GM12878 (cell line): ENCODE results near the gene MTHFD1L. TPM values are rescaled to one million over a fixed set of nuclear protein-coding genes. Genes with fewer than 3 reads are reported as not detected.

Source experiments
- ATAC-seq: fragments of 200-7000 bp; cut with Tn5 transposase; 3 replicates; pipeline ENCODE4 v1.9.1; 2020; ENCODE audit warnings: mild to moderate bottlenecking, moderate library complexity
- BruUV-seq: library from RNA; stranded (reverse); fragments of 400-500 nt; replicated peaks from 2 replicates; lab custom pipeline; 2021; lab: Mats Ljungman, UMichigan
- CTCF ChIA-PET: fragments of 300-600 bp; sonication (Branson Sonifier 250); formaldehyde crosslinking; extraction: SDS; loops from one replicate; lab custom pipeline; 2021; ENCODE audit warnings: inconsistent platforms; lab: Yijun Ruan, JAX
- POLR2A ChIA-PET: fragments of 350-600 bp; formaldehyde crosslinking; extraction: SDS; loops from one replicate; lab custom pipeline; 2021; ENCODE audit warnings: inconsistent platforms; lab: Charles Lee
- RAD21 ChIA-PET: fragments of 300-600 bp; sonication (Branson Sonifier 250); formaldehyde crosslinking; loops from one replicate; lab custom pipeline; 2023; ENCODE audit warnings: antibody characterized with exemption; ENCODE audit not compliant: unreplicated experiment; lab: Charles Lee
- SMC1A ChIA-PET: fragments of 300-600 bp; sonication (Branson Sonifier 250); formaldehyde crosslinking; loops from one replicate; lab custom pipeline; 2023; ENCODE audit not compliant: unreplicated experiment, uncharacterized antibody; lab: Charles Lee
- DNase-seq: peaks from one replicate; pipeline ENCODE4 v3.0.0-alpha.2; 2011; ENCODE audit warnings: low read depth, low spot score
- FAIRE-seq: peaks from 3 replicates; lab custom pipeline; 2011; peaks lifted over from hg19 to GRCh38; lab: Jason Lieb, UNC
- H2AFZ ChIP-seq: 2 replicates; pipeline ENCODE4 v1.6.0; 2011; ENCODE audit warnings: low read depth, low read length, control low read depth; ENCODE audit not compliant: control insufficient read depth
- H3K27ac ChIP-seq: 2 replicates; pipeline ENCODE4 v1.5.1; 2011; ENCODE audit warnings: control low read depth; ENCODE audit not compliant: control insufficient read depth, insufficient read depth
- H3K27me3 ChIP-seq, 2 experiments: replicated peaks in 1 of 2; 2 replicates each; pipeline versions ENCODE4 v1.6.0 to v1.6.1; 2011; ENCODE audit warnings: low read length in 1 of 2; ENCODE audit not compliant: control insufficient read depth in 2 of 2, insufficient read depth in 2 of 2
- H3K36me3 ChIP-seq, 2 experiments: 2 replicates each; pipeline ENCODE4 v1.5.1; 2011; ENCODE audit warnings: low read length in 1 of 2; ENCODE audit not compliant: control insufficient read depth in 2 of 2, insufficient read depth in 2 of 2
- H3K4me1 ChIP-seq: 2 replicates; pipeline ENCODE4 v1.6.1; 2011; ENCODE audit warnings: mild to moderate bottlenecking, low read length, moderate library complexity, mixed read lengths; ENCODE audit not compliant: control insufficient read depth, insufficient read depth
- H3K4me2 ChIP-seq: 2 replicates; pipeline ENCODE4 v1.6.0; 2011; ENCODE audit warnings: control low read depth; ENCODE audit not compliant: control insufficient read depth, insufficient read depth
- H3K4me3 ChIP-seq: fragments of 200-600 bp; sonication (generic); 2 replicates; pipeline ENCODE4 v1.5.1; 2016
- H3K79me2 ChIP-seq: 2 replicates; pipeline ENCODE4 v1.6.0; 2011; ENCODE audit warnings: low read length; ENCODE audit not compliant: control insufficient read depth, insufficient read depth
- H3K9ac ChIP-seq: 2 replicates; pipeline ENCODE4 v1.8.0; 2011; ENCODE audit warnings: low read length, control low read depth, mixed read lengths; ENCODE audit not compliant: control insufficient read depth, insufficient read depth
- H3K9me3 ChIP-seq: replicated peaks from 3 replicates; pipeline ENCODE4 v1.5.1; 2011; ENCODE audit warnings: mild to moderate bottlenecking, low read length; ENCODE audit not compliant: control insufficient read depth, insufficient read depth
- H4K20me1 ChIP-seq: 2 replicates; pipeline ENCODE4 v1.6.0; 2011; ENCODE audit not compliant: control insufficient read depth, insufficient read depth
- BACH1 ChIP-seq: fragments of 450-650 bp; IDR thresholded peaks from 2 replicates; pipeline ENCODE4 v1.6.1; 2017; ENCODE audit warnings: mild to moderate bottlenecking, borderline replicate concordance
- BCLAF1 ChIP-seq: fragments of 450-650 bp; IDR thresholded peaks from 2 replicates; pipeline ENCODE4 v1.6.1; 2017; ENCODE audit warnings: antibody characterized with exemption, mild to moderate bottlenecking, moderate library complexity
- CHD2 ChIP-seq: IDR thresholded peaks from 2 replicates; pipeline ENCODE4 v1.6.1; 2011; ENCODE audit warnings: low read depth, low read length, improper control_type of control experiment, borderline replicate concordance
- EZH2 ChIP-seq: IDR thresholded peaks from 2 replicates; pipeline ENCODE4 v1.6.1; 2012; ENCODE audit warnings: low read depth, mild to moderate bottlenecking, control low read depth, inconsistent platforms, low read length, borderline replicate concordance; ENCODE audit not compliant: control insufficient read depth
- FOXK2 ChIP-seq: fragments of 450-650 bp; IDR thresholded peaks from 2 replicates; pipeline ENCODE4 v1.6.1; 2017; ENCODE audit warnings: mild to moderate bottlenecking, moderate library complexity
- IRF3 ChIP-seq: fragments of 450-650 bp; IDR thresholded peaks from 2 replicates; pipeline ENCODE4 v1.6.1; 2014; ENCODE audit warnings: mild to moderate bottlenecking
- JUND ChIP-seq: IDR thresholded peaks from 2 replicates; pipeline ENCODE4 v1.6.1; 2012; ENCODE audit warnings: low read depth, mild to moderate bottlenecking, low read length, improper control_type of control experiment, moderate library complexity
- MYC ChIP-seq: IDR thresholded peaks from 2 replicates; pipeline ENCODE4 v1.6.1; 2011; ENCODE audit warnings: mild to moderate bottlenecking, low read length, moderate library complexity, inconsistent platforms; ENCODE audit not compliant: insufficient read depth, insufficient replicate concordance, insufficient read length, severe bottlenecking
- NFYB ChIP-seq: IDR thresholded peaks from 2 replicates; pipeline ENCODE4 v1.6.1; 2011; ENCODE audit warnings: low read depth, mild to moderate bottlenecking, low read length, improper control_type of control experiment, moderate library complexity; ENCODE audit not compliant: insufficient read depth
- PAX8 ChIP-seq: fragments of 450-650 bp; IDR thresholded peaks from 2 replicates; pipeline ENCODE4 v1.6.1; 2017; ENCODE audit warnings: mild to moderate bottlenecking, moderate library complexity
- PBX3 ChIP-seq: IDR thresholded peaks from 2 replicates; pipeline ENCODE4 v1.6.1; 2011; ENCODE audit warnings: mild to moderate bottlenecking, low read depth, low read length, moderate library complexity; ENCODE audit not compliant: insufficient replicate concordance
- RAD51 ChIP-seq: fragments of 450-650 bp; IDR thresholded peaks from 2 replicates; pipeline ENCODE4 v1.6.1; 2016; ENCODE audit warnings: moderate library complexity, mild to moderate bottlenecking, inconsistent platforms
- TCF3 ChIP-seq: IDR thresholded peaks from 2 replicates; pipeline ENCODE4 v1.6.1; 2012; ENCODE audit warnings: low read depth, mild to moderate bottlenecking, low read length, borderline replicate concordance; ENCODE audit not compliant: insufficient read depth
- USF2 ChIP-seq: IDR thresholded peaks from 2 replicates; pipeline ENCODE4 v1.6.1; 2011; ENCODE audit warnings: low read depth, low read length, improper control_type of control experiment, borderline replicate concordance
- WGBS: methylation state at CpG from one replicate; pipeline ENCODE4 v1.1.6; 2016; ENCODE audit warnings: low lambda C conversion rate; ENCODE audit not compliant: insufficient replicate concordance, insufficient coverage; ENCODE audit errors: missing lambda C conversion rate; 5-methylcytosine and 5-hydroxymethylcytosine counted together
- in situ Hi-C: fragments of 300-500 bp; cut with MboI; formaldehyde crosslinking; loops from 9 replicates; pipeline ENCODE4 v1.14.3; 2018; ENCODE audit warnings: mixed read lengths
- intact Hi-C: fragments of 100-400 bp; cut with micrococcal nuclease; formaldehyde crosslinking; loops from one replicate; pipeline ENCODE4 v1.14.2; 2022; ENCODE audit not compliant: unreplicated experiment
- polyA plus RNA-seq, 11 experiments: library from polyadenylated mRNA; depleted of rRNA in 4 of 11; unstranded in 6 of 11; stranded (reverse) in 5 of 11; fragments of >200 nt; fragmentation: Nextera tagmentation in 4 of 11; fragmentation: Illumina TruSeq in 1 of 11; extraction: Ambion mirVana in 4 of 11; extraction: Trizol in 1 of 11; gene quantifications; 1 replicate in 1 of 11; 2 replicates in 10 of 11; pipeline versions ENCODE4 v1.2.1 to v1.2.3, GENCODE V29; 2011 to 2016; ENCODE audit warnings: inconsistent platforms in 2 of 11, missing spikeins in 2 of 11, low read depth in 1 of 11
- total RNA-seq, 4 experiments: library from RNA; depleted of rRNA in 3 of 4; stranded (reverse); fragments of >200 nt in 3 of 4; fragmentation: Illumina TruSeq in 1 of 4; extraction: Trizol in 1 of 4; gene quantifications; 2 replicates each; pipeline versions ENCODE4 v1.2.1 to v1.2.3, GENCODE V29; 2013 to 2021
- TF ChIP-seq, protein P1 (sequence below): IDR thresholded peaks from 2 replicates; pipeline ENCODE4 v1.6.1; 2012; ENCODE audit warnings: low read depth, low read length, improper control_type of control experiment

The MTHFD1L gene
- total and polyA plus RNA-seq, 10 of the 15 experiments (the other 5 are each of a cell fraction or from before 2014, with no cell fraction given), result 11.7 to 75.5 (median 28.8) TPM

- peaks cover 4% of the 10 kb centered on the region; the same call in 2 of the 3 replicates for H3K9me3 ChIP-seq
- no peak for TF ChIP-seq CHD2
- TF ChIP-seq, protein P1, sequence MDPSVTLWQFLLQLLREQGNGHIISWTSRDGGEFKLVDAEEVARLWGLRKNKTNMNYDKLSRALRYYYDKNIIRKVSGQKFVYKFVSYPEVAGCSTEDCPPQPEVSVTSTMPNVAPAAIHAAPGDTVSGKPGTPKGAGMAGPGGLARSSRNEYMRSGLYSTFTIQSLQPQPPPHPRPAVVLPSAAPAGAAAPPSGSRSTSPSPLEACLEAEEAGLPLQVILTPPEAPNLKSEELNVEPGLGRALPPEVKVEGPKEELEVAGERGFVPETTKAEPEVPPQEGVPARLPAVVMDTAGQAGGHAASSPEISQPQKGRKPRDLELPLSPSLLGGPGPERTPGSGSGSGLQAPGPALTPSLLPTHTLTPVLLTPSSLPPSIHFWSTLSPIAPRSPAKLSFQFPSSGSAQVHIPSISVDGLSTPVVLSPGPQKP, result no peak
- no peak for TF ChIP-seq IRF3
- no peak for TF ChIP-seq PAX8
- TF ChIP-seq RAD51, result no peak
- TF ChIP-seq FOXK2, result no peak
- no peak for TF ChIP-seq PBX3
- TF ChIP-seq NFYB, result no peak
- TF ChIP-seq TCF3, result no peak
- no peak for TF ChIP-seq BACH1
- TF ChIP-seq USF2, result no peak
- TF ChIP-seq BCLAF1, result no peak
- no peak for TF ChIP-seq EZH2
- no peak for TF ChIP-seq MYC
- TF ChIP-seq JUND, result no peak
- ChIA-PET RAD21 (no interaction called here), SMC1A (interaction anchor here (1.1 kb wide), 1 partner anchor 1195 kb away, joined by 3 read pairs; no protein-coding TSS in a partner anchor), POLR2A (no interaction called here), CTCF (interaction anchor here (1.0 kb wide), 1 partner anchor 249 kb away, joined by 3 read pairs; no protein-coding TSS in a partner anchor)
- no peak overlapping the region for H3K9ac ChIP-seq
- 0 out of 4 replicates have a peak, but pooled peaks cover 0 to 3% of the 10 kb centered on the region in 2 experiments for H3K36me3 ChIP-seq
- no peak for FAIRE-seq
- WGBS, result 99% methylated on average over 3 of the region's 3 CpGs
- in situ Hi-C loops, result no loop called here
- no TSS peak for BruUV-seq
- no peak overlapping the region for H3K4me3 ChIP-seq
- no peaks in the 10 kb centered on the region for H3K79me2 ChIP-seq
- H3K27ac ChIP-seq, result no peak overlapping the region
- intact Hi-C loops, result no loop called here
- H3K4me2 ChIP-seq, result no peak overlapping the region
- DNase-seq, result no peak
- no peaks in the 10 kb centered on the region for H3K4me1 ChIP-seq
- no peak overlapping the region for H2AFZ ChIP-seq
- H3K27me3 ChIP-seq, result no peaks in the 10 kb centered on the region
- no peak for ATAC-seq
- H4K20me1 ChIP-seq, result no peaks in the 10 kb centered on the region
These were observed 209.5 kb downstream of the MTHFD1L start for GRCh38 chr6:151075005-151075404.
